HG03095 (cell line): Measurements from ENCODE around the gene ST8SIA2.
"Not testable (repeated sequence)": the region's sequence is repeated elsewhere in the genome, so short reads cannot be mapped to it uniquely, and the experiment has no call there.

Experiments used
- ATAC-seq: cut with Tn5 transposase; IDR thresholded peaks from one replicate; pipeline ENCODE4 v1.9.1; 2021; ENCODE audit warnings: moderate library complexity; ENCODE audit not compliant: unreplicated experiment

The ST8SIA2 gene

GRCh38 chr15:92435145-92435544 lies 41.5 kb downstream of the ST8SIA2 start:
- no peak for ATAC-seq

- ATAC-seq, result no peak
Observed at GRCh38 chr15:92438471-92438870, 44.8 kb downstream of the ST8SIA2 start.

GRCh38 chr15:92443381-92443780 lies 49.7 kb downstream of the ST8SIA2 start:
- ATAC-seq, result no peak

- no peak for ATAC-seq
Observed at GRCh38 chr15:92444631-92445030, 51.0 kb downstream of the ST8SIA2 start.

GRCh38 chr15:92448370-92448769 lies 54.7 kb downstream of the ST8SIA2 start:
- no peak for ATAC-seq

- ATAC-seq, result no peak
Observed at GRCh38 chr15:92449476-92449875, 55.8 kb downstream of the ST8SIA2 start.

- no peak for ATAC-seq
Observed at GRCh38 chr15:92451225-92451825, 57.6 kb downstream of the ST8SIA2 start.

- ATAC-seq, result no peak
Observed at GRCh38 chr15:92452143-92452542, 58.5 kb downstream of the ST8SIA2 start.

- no peak for ATAC-seq
Observed at GRCh38 chr15:92453607-92454006, 59.9 kb downstream of the ST8SIA2 start.

GRCh38 chr15:92454555-92455105 lies 60.9 kb downstream of the ST8SIA2 start:
- ATAC-seq, result no peak

GRCh38 chr15:92455271-92455670 lies 61.6 kb downstream of the ST8SIA2 start:
- ATAC-seq, result no peak

GRCh38 chr15:92457471-92458041 lies 63.9 kb downstream of the ST8SIA2 start:
- no peak for ATAC-seq

- ATAC-seq, result no peak
Observed at GRCh38 chr15:92460023-92460422, 66.3 kb downstream of the ST8SIA2 start.

GRCh38 chr15:92462424-92463125 lies 68.9 kb downstream of the ST8SIA2 start:
- ATAC-seq, result no peak

GRCh38 chr15:92463352-92463751 lies 69.7 kb downstream of the ST8SIA2 start:
- ATAC-seq, result no peak

GRCh38 chr15:92463826-92464225 lies 70.1 kb downstream of the ST8SIA2 start:
- no peak for ATAC-seq

GRCh38 chr15:92466834-92467233 lies 73.2 kb downstream of the ST8SIA2 start:
- no peak for ATAC-seq

- no peak for ATAC-seq
Observed at GRCh38 chr15:92467245-92467644, 73.6 kb downstream of the ST8SIA2 start.

- no peak for ATAC-seq
Observed at GRCh38 chr15:92468991-92469390, 75.3 kb downstream of the ST8SIA2 start.

GRCh38 chr15:92471288-92471687 lies 77.6 kb downstream of the ST8SIA2 start:
- no peak for ATAC-seq

- ATAC-seq, result no peak
Observed at GRCh38 chr15:92473756-92474155, 80.1 kb downstream of the ST8SIA2 start.

- not testable (repeated sequence) for ATAC-seq
Observed at GRCh38 chr15:92479730-92480129, 86.0 kb downstream of the ST8SIA2 start.
